ENCODE results near the gene XPR1. TPM values are rescaled to one million over a fixed set of nuclear protein-coding genes. Genes with fewer than 3 reads are reported as not detected.

Gene XPR1
- total and polyA plus RNA-seq, 2 donors (not counting 1 experiment from before 2014, with no cell fraction given): 2.8 to 22.3 TPM

GRCh38 chr1:180757657-180758056, 125.8 kb downstream of the XPR1 start:
- no peaks in the 10 kb centered on the region for H3K27me3 ChIP-seq (replicated peaks in 1 of 4; ENCODE audit: control extremely low read depth in 1 of 4, control insufficient read depth in 3 of 4, insufficient read depth in 4 of 4, low read length in 3 of 4)
- H3K27ac ChIP-seq (ENCODE audit: low read length in 2 of 2): no peak overlapping the region
- no peaks in the 10 kb centered on the region for H4K20me1 ChIP-seq (ENCODE audit: control insufficient read depth, insufficient read depth, low read length, poor library complexity, severe bottlenecking)
- ChIA-PET POLR2A (no interaction called here), CTCF (no interaction called here)
- no peak overlapping the region for H2AFZ ChIP-seq (ENCODE audit: insufficient read depth, low read depth, low read length, poor library complexity, severe bottlenecking)
- H3K9me3 ChIP-seq (ENCODE audit: control extremely low read depth in 1 of 3, control insufficient read depth in 2 of 3, insufficient read depth in 1 of 3, low read length in 2 of 3): peaks cover 0 to 8% (median 0%) of the 10 kb centered on the region in 3 donors
- intact Hi-C loops (cut with micrococcal nuclease): no loop called here
- DNase-seq (no peak), ATAC-seq (ENCODE audit: low read depth) (no peak)
- Mint-ChIP-seq H3K27me3 (no peaks in the 10 kb centered on the region), H3K4me3 (no peak overlapping the region), H3K27ac (no peak overlapping the region), H3K4me1 (peaks cover 2% of the 10 kb centered on the region), H3K9me3 (ENCODE audit: insufficient read depth) (no peaks in the 10 kb centered on the region)
- H3K9ac ChIP-seq (ENCODE audit: low read length): no peak overlapping the region
- no peaks in the 10 kb centered on the region for H3K4me1 ChIP-seq (ENCODE audit: control insufficient read depth in 2 of 2, insufficient read depth in 2 of 2, low read length in 2 of 2)
- TF ChIP-seq CTCF (IDR thresholded peaks at IDR 0.05) (no peak), EZH2 (IDR thresholded peaks at IDR 0.05; ENCODE audit: borderline replicate concordance, insufficient read depth, low read depth, low read length, poor library complexity, severe bottlenecking) (no peak)
- no peaks in the 10 kb centered on the region for H3K36me3 ChIP-seq (replicated peaks in 1 of 2; ENCODE audit: control extremely low read depth in 1 of 2, control insufficient read depth in 1 of 2, extremely low read depth in 1 of 2, insufficient read depth in 2 of 2, low read length in 1 of 2)
- no CpG with 5 or more reads among the region's 1 CpG for WGBS (ENCODE audit: insufficient coverage)
- H3K4me3 ChIP-seq (ENCODE audit: control extremely low read depth in 1 of 5, extremely low read depth in 1 of 5, insufficient read depth in 1 of 5, low read depth in 2 of 5, low read length in 4 of 5): no peak overlapping the region
- H3K79me2 ChIP-seq (ENCODE audit: control insufficient read depth, insufficient read depth, low read length): no peaks in the 10 kb centered on the region
- H3K4me2 ChIP-seq (replicated peaks; ENCODE audit: low read depth, low read length, poor library complexity, severe bottlenecking): no peak overlapping the region

- H3K27ac Mint-ChIP-seq: no peak overlapping the region
- no peak for ATAC-seq (ENCODE audit: low read depth)
- H3K4me3 ChIP-seq (ENCODE audit: control extremely low read depth in 1 of 5, extremely low read depth in 1 of 5, insufficient read depth in 1 of 5, low read depth in 2 of 5, low read length in 4 of 5): no peak overlapping the region
- no peak overlapping the region for H2AFZ ChIP-seq (ENCODE audit: insufficient read depth, low read depth, low read length, poor library complexity, severe bottlenecking)
- no peaks in the 10 kb centered on the region for H3K4me1 ChIP-seq (ENCODE audit: control insufficient read depth in 2 of 2, insufficient read depth in 2 of 2, low read length in 2 of 2)
- ChIA-PET CTCF (interaction anchor here (0.6 kb wide), 1 partner anchor 182 kb away, joined by 3 read pairs; no protein-coding TSS in a partner anchor), POLR2A (no interaction called here)
- H3K4me2 ChIP-seq (replicated peaks; ENCODE audit: low read depth, low read length, poor library complexity, severe bottlenecking): no peak overlapping the region
- 100% methylated on average over 3 of the region's 5 CpGs for WGBS (ENCODE audit: insufficient coverage)
- no peak for DNase-seq
- no peaks in the 10 kb centered on the region for H3K4me1 Mint-ChIP-seq
- H3K9ac ChIP-seq (ENCODE audit: low read length): no peak overlapping the region
- no peaks in the 10 kb centered on the region for H3K9me3 Mint-ChIP-seq (ENCODE audit: insufficient read depth)
- H4K20me1 ChIP-seq (ENCODE audit: control insufficient read depth, insufficient read depth, low read length, poor library complexity, severe bottlenecking): no peaks in the 10 kb centered on the region
- H3K27ac ChIP-seq (ENCODE audit: low read length in 2 of 2): no peak overlapping the region
- no peaks in the 10 kb centered on the region for H3K36me3 ChIP-seq (replicated peaks in 1 of 2; ENCODE audit: control extremely low read depth in 1 of 2, control insufficient read depth in 1 of 2, extremely low read depth in 1 of 2, insufficient read depth in 2 of 2, low read length in 1 of 2)
- no peaks in the 10 kb centered on the region for H3K27me3 Mint-ChIP-seq
- no peaks in the 10 kb centered on the region for H3K79me2 ChIP-seq (ENCODE audit: control insufficient read depth, insufficient read depth, low read length)
- no peaks in the 10 kb centered on the region for H3K9me3 ChIP-seq (ENCODE audit: control extremely low read depth in 1 of 3, control insufficient read depth in 2 of 3, insufficient read depth in 1 of 3, low read length in 2 of 3)
- no peak overlapping the region for H3K4me3 Mint-ChIP-seq
- TF ChIP-seq EZH2 (IDR thresholded peaks at IDR 0.05; ENCODE audit: borderline replicate concordance, insufficient read depth, low read depth, low read length, poor library complexity, severe bottlenecking): no peak
- TF ChIP-seq CTCF (IDR thresholded peaks at IDR 0.05): no peak
- intact Hi-C loops (cut with micrococcal nuclease): no loop called here
- H3K27me3 ChIP-seq (replicated peaks in 1 of 4; ENCODE audit: control extremely low read depth in 1 of 4, control insufficient read depth in 3 of 4, insufficient read depth in 4 of 4, low read length in 3 of 4): no peaks in the 10 kb centered on the region
Measured at GRCh38 chr1:180762796-180763195, 131.0 kb downstream of the XPR1 start.

All from B cell (primary cell).